HepG2 (cell line): ENCODE measurements around the gene SYTL1.

ENCODE experiments used
- ESRRA ChIP-seq: sonication (generic); formaldehyde crosslinking; IDR thresholded peaks from 2 replicates; pipeline ENCODE4 v1.5.1; 2020; ENCODE audit warnings: mild to moderate bottlenecking, low read depth, missing genetic modification reagents
- SSRP1 ChIP-seq: IDR thresholded peaks from 2 replicates; pipeline ENCODE4 v1.6.1; 2016; ENCODE audit warnings: control low read depth
- TF ChIP-seq, protein P1 (sequence below), 2 experiments: sonication (generic) in 1 of 2; formaldehyde crosslinking in 1 of 2; IDR thresholded peaks; 2 replicates each; pipeline versions ENCODE4 v1.5.1 to v1.6.1; 2011 to 2020; ENCODE audit warnings: borderline replicate concordance in 1 of 2, low read depth in 1 of 2, low read length in 1 of 2, mild to moderate bottlenecking in 1 of 2, missing genetic modification reagents in 1 of 2, moderate library complexity in 1 of 2

- no peak for TF ChIP-seq ESRRA (CRISPR knock-in tag)
- TF ChIP-seq, protein P1, sequence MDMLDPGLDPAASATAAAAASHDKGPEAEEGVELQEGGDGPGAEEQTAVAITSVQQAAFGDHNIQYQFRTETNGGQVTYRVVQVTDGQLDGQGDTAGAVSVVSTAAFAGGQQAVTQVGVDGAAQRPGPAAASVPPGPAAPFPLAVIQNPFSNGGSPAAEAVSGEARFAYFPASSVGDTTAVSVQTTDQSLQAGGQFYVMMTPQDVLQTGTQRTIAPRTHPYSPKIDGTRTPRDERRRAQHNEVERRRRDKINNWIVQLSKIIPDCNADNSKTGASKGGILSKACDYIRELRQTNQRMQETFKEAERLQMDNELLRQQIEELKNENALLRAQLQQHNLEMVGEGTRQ (IDR thresholded peaks at IDR 0.05; ENCODE audit: low read depth, low read length): no peak
- TF ChIP-seq, protein P1 (CRISPR knock-in tag; IDR thresholded peaks at IDR 0.05; ENCODE audit: borderline replicate concordance): no peak
- TF ChIP-seq SSRP1 (CRISPR knock-in tag): no peak
Observed at GRCh38 chr1:27293915-27294314, 47.9 kb upstream of the SYTL1 start.
